Immature natural killer cell (primary cell): Measurements from ENCODE around the gene SERINC5. TPM values are rescaled to one million over a fixed set of nuclear protein-coding genes. Genes with fewer than 3 reads are reported as not detected.
A peak's percentile ranks its signal among the peaks of the same experiment; 100 is the strongest.

Experiments used
- DNase-seq, 3 donors: peaks; one replicate each; pipeline ENCODE4 v3.0.0; 2022; ENCODE audit warnings: mixed read lengths in 1 of 3
- H3K27ac Mint-ChIP-seq, 6 donors: one replicate each; pipeline ENCODE4 v1.8.0; 2020; ENCODE audit warnings: mixed read lengths in 6 of 6, mild to moderate bottlenecking in 5 of 6, inconsistent platforms in 4 of 6, moderate library complexity in 3 of 6
- H3K27me3 Mint-ChIP-seq, 3 donors: one replicate each; pipeline ENCODE4 v1.8.0; 2020 to 2021; ENCODE audit warnings: low read depth in 3 of 3, mild to moderate bottlenecking in 3 of 3, mixed read lengths in 3 of 3, moderate library complexity in 3 of 3, inconsistent platforms in 1 of 3
- H3K36me3 Mint-ChIP-seq, 3 donors: one replicate each; pipeline ENCODE4 v1.8.0; 2020; ENCODE audit warnings: mixed read lengths in 3 of 3, inconsistent platforms in 2 of 3, mild to moderate bottlenecking in 2 of 3
- H3K4me1 Mint-ChIP-seq, 2 donors: one replicate each; pipeline ENCODE4 v1.8.0; 2020; ENCODE audit warnings: inconsistent platforms in 2 of 2, mild to moderate bottlenecking in 2 of 2, mixed read lengths in 2 of 2, moderate library complexity in 1 of 2
- H3K4me3 Mint-ChIP-seq, 5 donors: one replicate each; pipeline ENCODE4 v1.8.0; 2020; ENCODE audit warnings: mild to moderate bottlenecking in 5 of 5, mixed read lengths in 5 of 5, inconsistent platforms in 3 of 5, moderate library complexity in 3 of 5
- H3K9me3 Mint-ChIP-seq, 6 donors: one replicate each; pipeline ENCODE4 v1.8.0; 2020; ENCODE audit warnings: mild to moderate bottlenecking in 6 of 6, mixed read lengths in 6 of 6, inconsistent platforms in 4 of 6, moderate library complexity in 3 of 6
- polyA plus RNA-seq, 3 donors: library from polyadenylated mRNA; unstranded; fragments of 300-500 nt; fragmentation: Illumina TruSeq; gene quantifications; one replicate each; pipeline ENCODE4 v1.2.3, GENCODE V29; 2021

SERINC5 gene
- polyA plus RNA-seq, 3 donors from 2014 or later: 0.69 to 2.3 (median 1.1) TPM

DNA sequence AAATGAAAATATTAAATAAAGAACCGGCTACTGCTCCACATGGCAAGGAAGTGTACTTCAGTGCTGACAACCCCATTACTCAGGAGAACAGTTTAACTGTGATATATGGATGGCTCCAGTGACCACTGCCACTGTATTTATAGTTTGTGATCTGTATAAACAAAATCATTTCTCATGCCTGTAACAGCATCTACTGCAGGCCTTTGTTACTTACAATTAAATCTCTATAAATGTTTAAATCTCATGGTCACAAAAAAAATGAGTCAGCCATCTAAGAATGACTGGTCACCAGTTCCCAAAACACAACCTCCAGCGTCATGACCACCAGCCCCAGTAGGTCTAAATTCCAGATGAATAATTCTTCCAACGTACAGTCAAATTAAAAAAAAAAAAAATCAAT is 24.6 kb downstream of the SERINC5 start:
- Mint-ChIP-seq H3K27ac (peak overlapping the region in 1 of 6 donors; percentile 13), H3K9me3 (no peaks in the 10 kb centered on the region), H3K27me3 (peaks cover 0 to 3% (median 0%) of the 10 kb centered on the region in 3 donors), H3K36me3 (peaks cover 0 to 4% (median 0%) of the 10 kb centered on the region in 3 donors), H3K4me1 (peaks cover 12 to 13% of the 10 kb centered on the region in 2 donors), H3K4me3 (no peak overlapping the region)
- DNase-seq: no peak

DNA sequence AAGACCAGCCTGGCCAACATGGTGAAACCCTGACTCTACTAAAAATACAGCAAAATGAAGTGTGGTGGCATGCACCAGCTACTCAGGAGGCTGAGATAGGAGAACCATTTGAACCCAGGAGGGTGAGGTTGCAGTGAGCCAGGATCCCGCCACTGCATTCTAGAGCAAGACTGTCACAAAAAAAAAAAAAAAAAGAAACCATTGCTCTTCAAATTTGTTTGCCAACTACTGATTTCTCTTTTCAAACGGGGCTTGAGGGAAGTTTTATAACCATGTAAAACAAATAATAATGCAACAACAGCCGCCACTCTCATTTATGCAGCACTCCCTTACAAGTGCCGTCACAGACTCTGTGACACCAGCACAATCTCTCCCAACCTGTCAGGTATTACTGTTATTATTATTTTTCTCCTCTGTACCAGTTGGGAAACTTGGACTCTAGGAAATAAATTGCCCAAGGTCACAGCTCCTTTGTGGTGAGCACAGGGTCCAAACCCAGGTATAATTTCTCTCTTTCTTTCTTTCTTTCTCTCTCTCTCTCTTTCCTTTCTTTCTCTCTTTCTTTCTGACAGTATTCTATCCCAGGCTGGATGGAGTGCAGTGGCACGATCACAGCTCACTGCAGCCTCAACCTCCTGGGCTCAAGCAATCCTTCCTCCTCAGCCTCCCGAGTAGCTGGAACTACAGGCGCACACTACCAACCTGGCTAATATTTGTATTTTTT is 25.4 kb downstream of the SERINC5 start:
- Mint-ChIP-seq H3K36me3 (no peaks in the 10 kb centered on the region), H3K27me3 (peaks cover 0 to 3% (median 0%) of the 10 kb centered on the region in 3 donors), H3K27ac (no peak overlapping the region), H3K4me1 (peaks cover 12 to 13% of the 10 kb centered on the region in 2 donors), H3K4me3 (no peak overlapping the region), H3K9me3 (no peaks in the 10 kb centered on the region)
- no peak for DNase-seq

DNA sequence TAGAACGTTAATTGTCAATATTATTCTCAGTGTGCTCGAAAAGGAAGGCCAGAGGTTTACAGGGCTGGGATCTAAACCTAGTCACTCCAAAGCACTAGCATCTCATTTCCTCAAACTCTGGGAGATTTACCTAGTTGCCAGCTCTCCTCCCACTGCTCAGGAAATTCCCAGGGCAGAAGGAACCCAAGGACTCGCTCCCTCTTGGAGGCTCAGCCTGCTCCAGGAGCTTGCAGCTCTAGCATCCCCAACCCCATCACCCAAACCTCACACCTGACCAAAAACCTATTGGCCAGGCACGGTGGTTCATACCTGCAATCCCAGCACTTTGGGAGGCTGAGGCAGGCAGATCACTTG is 26.0 kb downstream of the SERINC5 start:
- Mint-ChIP-seq H3K27ac (no peak overlapping the region), H3K4me1 (peaks cover 10 to 12% of the 10 kb centered on the region in 2 donors), H3K27me3 (peaks cover 0 to 5% (median 0%) of the 10 kb centered on the region in 3 donors), H3K9me3 (no peaks in the 10 kb centered on the region), H3K36me3 (no peaks in the 10 kb centered on the region), H3K4me3 (no peak overlapping the region)
- no peak for DNase-seq

DNA sequence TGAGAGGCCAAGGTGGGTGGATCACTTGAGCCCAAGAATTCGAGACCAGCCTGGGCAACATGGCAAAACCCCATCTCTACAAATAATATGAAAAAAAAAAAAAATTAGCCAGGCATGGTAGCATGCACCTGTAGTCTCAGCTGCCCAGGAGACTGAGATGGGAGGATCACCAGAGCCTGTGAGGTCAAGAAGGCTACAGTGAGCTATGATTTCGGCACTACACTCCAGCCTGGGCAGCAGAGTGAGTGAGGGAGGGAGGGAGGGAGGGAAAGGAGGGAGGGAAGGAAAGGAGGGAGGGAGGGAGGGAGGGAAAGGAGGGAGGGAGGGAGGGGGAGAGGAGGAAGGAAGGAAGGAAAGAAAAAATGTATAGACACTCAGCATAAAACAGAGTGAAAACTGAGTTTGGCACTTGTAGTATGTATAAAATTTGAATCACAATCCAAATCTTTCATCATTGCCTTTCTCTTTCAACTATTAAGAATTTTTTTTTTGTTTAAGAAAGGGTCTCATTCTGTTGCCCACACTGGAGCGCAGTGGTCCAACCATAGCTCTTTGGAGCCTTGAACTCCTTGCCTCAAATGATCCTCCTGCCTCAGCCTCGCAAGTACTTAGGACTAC is 27.8 kb downstream of the SERINC5 start:
- Mint-ChIP-seq H3K36me3 (no peaks in the 10 kb centered on the region), H3K27me3 (peaks cover 0 to 5% (median 0%) of the 10 kb centered on the region in 3 donors), H3K9me3 (no peaks in the 10 kb centered on the region), H3K27ac (no peak overlapping the region), H3K4me1 (peaks cover 0 to 1% of the 10 kb centered on the region in 2 donors), H3K4me3 (no peak overlapping the region)
- DNase-seq: no peak

DNA sequence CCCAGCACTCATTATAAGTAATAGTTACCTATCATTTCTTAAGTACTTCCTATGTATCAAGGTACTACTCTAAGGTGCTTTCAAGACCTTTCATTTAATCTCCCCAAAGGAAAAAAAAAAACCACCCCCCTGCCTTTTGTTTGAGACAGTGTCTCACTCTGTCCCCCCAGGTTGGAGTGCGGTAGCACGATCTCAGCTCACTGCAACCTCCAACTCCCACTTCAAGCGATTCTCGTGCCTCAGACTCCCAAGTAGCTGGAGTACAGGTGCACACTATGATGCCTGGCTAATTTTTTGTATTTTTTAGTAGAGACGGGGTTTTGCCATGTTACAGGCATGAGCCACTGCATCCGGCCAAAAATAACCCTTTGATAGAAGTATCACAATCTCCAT is 29.9 kb downstream of the SERINC5 start:
- no peak for DNase-seq
- no peaks in the 10 kb centered on the region for H3K36me3 Mint-ChIP-seq
- H3K27me3 Mint-ChIP-seq: peaks cover 0 to 5% (median 0%) of the 10 kb centered on the region in 3 donors
- H3K4me3 Mint-ChIP-seq: no peak overlapping the region
- H3K4me1 Mint-ChIP-seq: peaks cover 0 to 1% of the 10 kb centered on the region in 2 donors
- no peaks in the 10 kb centered on the region for H3K9me3 Mint-ChIP-seq
- no peak overlapping the region for H3K27ac Mint-ChIP-seq

DNA sequence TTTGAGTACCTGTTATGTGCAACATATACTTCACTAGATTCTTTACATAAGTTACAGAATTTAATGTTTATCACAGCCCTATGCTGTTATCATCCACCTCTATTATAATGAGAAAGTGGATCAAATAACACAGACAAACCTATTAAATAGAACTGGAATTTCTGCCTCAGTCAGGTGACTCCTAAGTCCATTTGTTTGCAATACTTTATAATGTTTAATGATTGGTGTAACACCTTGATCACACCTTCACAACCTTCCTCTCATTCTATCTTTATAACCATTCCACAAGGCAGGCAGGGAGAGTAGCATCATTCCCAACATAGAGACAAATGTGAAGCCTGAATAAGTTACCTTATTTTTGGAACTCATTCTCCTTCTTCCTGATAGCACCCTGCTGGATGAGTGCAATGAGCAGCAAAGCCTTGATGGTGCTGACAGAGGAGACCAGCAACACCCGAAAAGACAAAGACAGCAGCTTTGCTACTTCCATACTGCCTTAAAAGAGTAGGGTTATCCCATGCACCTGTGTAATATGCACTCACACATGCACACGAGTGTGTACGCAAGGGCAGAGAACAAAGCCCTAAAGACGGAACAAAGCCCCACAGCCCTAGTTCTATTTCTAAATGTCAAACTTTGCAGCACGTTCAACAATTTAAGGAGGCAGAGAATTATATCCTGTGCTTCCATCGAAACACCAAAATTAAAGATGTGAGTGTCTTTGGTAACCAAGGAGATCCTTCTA is 30.5 kb downstream of the SERINC5 start:
- peaks cover 0 to 1% of the 10 kb centered on the region in 2 donors for H3K4me1 Mint-ChIP-seq
- H3K27ac Mint-ChIP-seq: no peak overlapping the region

DNA sequence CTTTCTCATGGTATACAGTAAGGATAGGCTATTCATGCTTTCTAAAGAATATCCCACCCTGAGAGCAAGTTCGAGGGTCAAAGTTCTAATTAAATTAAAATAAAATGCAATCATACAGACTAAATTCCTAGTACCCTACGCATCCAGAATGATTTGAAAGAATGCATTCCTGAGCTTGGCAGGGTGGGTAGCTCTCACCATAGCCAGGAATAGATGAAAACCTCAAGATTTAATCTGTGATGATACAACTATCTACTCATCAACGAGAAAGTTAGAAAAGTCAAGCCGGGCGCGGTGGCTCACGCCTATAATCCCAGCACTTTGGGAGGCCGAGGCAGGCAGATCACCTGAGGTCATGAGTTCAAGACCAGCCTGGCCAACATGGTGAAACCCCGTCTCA is 32.3 kb downstream of the SERINC5 start:
- Mint-ChIP-seq H3K9me3 (no peaks in the 10 kb centered on the region), H3K4me3 (no peak overlapping the region)

More for the DNA sequence above, 30.5 kb downstream of the SERINC5 start:
- Mint-ChIP-seq H3K36me3 (no peaks in the 10 kb centered on the region), H3K4me3 (no peak overlapping the region), H3K9me3 (no peaks in the 10 kb centered on the region), H3K27me3 (peaks cover 0 to 5% (median 0%) of the 10 kb centered on the region in 3 donors)
- no peak for DNase-seq

DNA sequence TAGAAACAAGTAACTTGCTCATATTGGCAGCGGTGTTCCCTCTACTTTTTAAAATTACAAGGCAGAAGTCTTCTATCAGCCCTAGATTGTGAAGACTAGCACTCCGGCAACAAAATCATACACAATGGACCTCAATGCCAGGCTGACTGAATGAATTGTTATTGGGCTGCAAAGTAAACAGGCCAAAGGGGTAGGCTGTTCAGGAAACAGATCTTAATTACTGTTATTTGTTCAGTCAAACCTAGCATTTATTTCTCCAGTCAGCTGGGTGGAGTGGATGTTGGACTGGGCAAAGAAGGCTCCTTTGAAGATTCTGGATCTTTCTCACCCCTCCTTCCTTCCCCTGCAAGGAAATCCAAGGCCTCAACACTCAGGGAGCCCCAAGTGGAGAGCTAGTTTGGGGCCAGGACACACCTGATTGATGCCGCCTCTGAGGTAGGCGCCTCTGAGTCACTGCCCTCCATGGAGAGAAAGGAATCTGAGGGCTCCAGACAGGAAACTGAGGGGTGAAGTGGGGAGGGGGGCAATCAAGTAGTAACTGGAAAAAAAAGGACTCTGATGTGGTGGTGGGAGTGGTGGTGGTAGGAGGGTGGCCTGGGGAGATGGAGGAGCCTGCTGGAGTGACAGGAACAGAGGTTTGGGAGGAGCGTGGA is 35.5 kb downstream of the SERINC5 start:
- Mint-ChIP-seq H3K4me1 (peaks cover 28 to 31% of the 10 kb centered on the region in 2 donors), H3K27me3 (peaks cover 1 to 5% (median 2%) of the 10 kb centered on the region in 3 donors), H3K27ac (no peak overlapping the region), H3K36me3 (peaks cover 0 to 5% (median 0%) of the 10 kb centered on the region in 3 donors), H3K4me3 (no peak overlapping the region), H3K9me3 (no peaks in the 10 kb centered on the region)
- no peak for DNase-seq

More for the DNA sequence above, 32.3 kb downstream of the SERINC5 start:
- DNase-seq: no peak
- peaks cover 0 to 3% (median 3%) of the 10 kb centered on the region in 3 donors for H3K27me3 Mint-ChIP-seq
- no peak overlapping the region for H3K27ac Mint-ChIP-seq
- H3K4me1 Mint-ChIP-seq: peaks cover 8 to 10% of the 10 kb centered on the region in 2 donors
- peaks cover 0 to 5% (median 0%) of the 10 kb centered on the region in 3 donors for H3K36me3 Mint-ChIP-seq

DNA sequence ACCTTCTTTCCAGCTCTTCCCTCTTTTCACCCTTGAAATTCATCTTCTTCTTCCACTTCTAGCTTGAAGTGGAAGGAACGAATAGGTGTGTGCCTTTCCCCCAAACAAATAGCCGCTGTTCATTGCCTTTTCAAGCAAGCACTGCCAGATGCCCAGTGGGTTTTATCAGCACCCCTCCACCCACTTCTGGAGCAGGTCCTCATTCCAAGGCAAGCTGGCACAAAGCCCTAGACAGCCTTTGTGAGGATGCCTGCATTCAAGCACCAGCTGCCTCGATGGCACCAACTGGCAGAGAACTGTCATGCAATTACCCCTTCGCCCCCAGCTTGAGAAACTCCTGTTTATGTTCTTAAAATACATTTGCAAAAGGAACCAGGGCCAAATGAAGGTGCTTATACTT is 36.5 kb downstream of the SERINC5 start:
- DNase-seq: no peak
- Mint-ChIP-seq H3K27me3 (peaks cover 0 to 5% (median 2%) of the 10 kb centered on the region in 3 donors), H3K9me3 (no peaks in the 10 kb centered on the region), H3K4me3 (peak overlapping the region in 2 of 5 donors; percentile 8 to 29), H3K36me3 (peaks cover 0 to 5% (median 0%) of the 10 kb centered on the region in 3 donors), H3K4me1 (peaks cover 30 to 36% of the 10 kb centered on the region in 2 donors), H3K27ac (peak overlapping the region in 1 of 6 donors; percentile 34)

DNA sequence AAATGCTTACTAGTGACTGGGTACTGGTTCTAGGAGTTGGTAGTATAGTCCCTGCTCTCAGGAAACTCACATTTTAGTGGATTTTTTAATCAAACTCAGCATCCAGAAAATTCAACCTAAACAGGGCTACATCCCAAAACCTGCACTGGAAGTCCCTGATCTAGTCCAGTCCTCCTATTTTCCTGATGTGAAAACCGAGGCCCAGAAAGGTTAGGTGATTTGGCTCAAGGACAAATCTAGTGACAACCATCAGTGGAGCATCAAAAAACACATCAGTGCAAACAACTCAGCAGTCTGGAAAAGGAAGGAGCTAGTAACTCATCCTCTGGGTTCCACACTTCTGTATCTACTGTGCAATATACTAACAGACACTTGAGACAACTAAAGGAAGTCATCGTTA is 38.2 kb downstream of the SERINC5 start:
- H3K27ac Mint-ChIP-seq: peak overlapping the region in 1 of 6 donors; percentile 19
- peak overlapping the region in 1 of 5 donors; percentile 7 for H3K4me3 Mint-ChIP-seq
- peaks cover 0 to 5% (median 0%) of the 10 kb centered on the region in 3 donors for H3K36me3 Mint-ChIP-seq
- peaks cover 0 to 5% (median 2%) of the 10 kb centered on the region in 3 donors for H3K27me3 Mint-ChIP-seq
- DNase-seq: no peak
- H3K4me1 Mint-ChIP-seq: peaks cover 30 to 36% of the 10 kb centered on the region in 2 donors
- H3K9me3 Mint-ChIP-seq: no peaks in the 10 kb centered on the region

DNA sequence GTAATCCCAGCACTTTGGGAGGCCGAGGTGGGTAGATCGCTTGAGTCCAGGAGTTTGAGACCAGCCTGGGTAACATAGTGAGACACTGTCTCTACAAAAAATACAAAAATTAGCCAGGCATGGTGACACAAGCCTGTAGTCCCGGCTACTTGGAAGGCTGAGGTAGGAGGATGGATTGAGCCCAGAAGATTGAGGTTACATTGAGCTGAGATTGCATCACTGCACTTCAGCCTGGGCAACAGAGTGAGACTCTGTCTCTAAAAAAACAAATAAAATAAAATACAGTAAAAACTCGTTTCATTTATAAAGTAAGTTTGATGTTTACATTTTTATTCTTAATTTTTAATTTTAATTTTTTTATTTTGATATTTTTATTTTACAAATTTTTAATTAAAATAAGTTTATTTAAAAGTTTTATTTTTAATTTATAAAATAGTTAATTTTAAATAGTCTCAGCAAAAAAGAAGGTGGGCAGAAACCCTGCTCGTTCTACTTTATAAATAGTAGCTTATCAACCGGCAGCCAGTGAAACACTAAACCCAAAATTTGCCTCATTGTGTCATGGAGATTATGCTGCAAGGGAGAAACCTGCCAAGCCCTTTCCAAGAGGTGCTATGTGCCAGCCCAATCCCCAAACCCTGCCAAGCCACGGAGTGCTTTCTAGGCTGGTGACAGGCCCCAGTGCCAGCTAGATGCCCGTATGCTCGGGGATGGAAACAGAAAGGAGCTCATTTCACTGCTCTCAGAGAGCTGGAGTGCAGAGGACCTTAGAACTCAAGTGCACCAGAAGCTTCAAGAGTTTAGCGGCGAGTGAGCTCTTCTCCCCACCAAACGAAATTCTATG is 38.9 kb downstream of the SERINC5 start:
- Mint-ChIP-seq H3K27me3 (peaks cover 0 to 5% (median 2%) of the 10 kb centered on the region in 3 donors), H3K4me3 (peak overlapping the region in 1 of 5 donors; percentile 74), H3K27ac (peak overlapping the region in 1 of 6 donors; percentile 87), H3K36me3 (peaks cover 0 to 5% (median 0%) of the 10 kb centered on the region in 3 donors), H3K9me3 (no peaks in the 10 kb centered on the region), H3K4me1 (peaks cover 29 to 36% of the 10 kb centered on the region in 2 donors)
- no peak for DNase-seq

DNA sequence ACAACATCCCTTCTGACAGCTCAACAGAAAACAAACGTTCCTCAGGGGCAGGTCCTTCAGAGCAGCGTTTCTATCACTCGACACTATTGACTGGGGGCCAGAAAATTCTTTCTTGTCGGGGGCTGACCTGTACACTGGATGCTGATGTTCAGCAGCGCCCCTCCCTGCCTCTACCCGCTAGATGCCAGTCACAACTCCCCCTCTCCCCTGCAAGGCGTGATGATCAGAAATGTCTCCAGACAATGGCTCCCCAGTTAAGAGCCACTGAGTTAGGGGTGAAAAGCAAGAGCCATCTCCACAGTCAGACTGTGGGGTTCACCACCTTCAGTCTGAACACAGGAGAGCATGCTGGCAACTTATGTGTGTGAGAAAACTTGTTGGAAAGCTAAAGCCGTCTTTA is 39.8 kb downstream of the SERINC5 start:
- peaks cover 0 to 5% (median 0%) of the 10 kb centered on the region in 3 donors for H3K36me3 Mint-ChIP-seq
- no peak for DNase-seq
- no peaks in the 10 kb centered on the region for H3K9me3 Mint-ChIP-seq
- peak overlapping the region in 2 of 6 donors; percentile 19 to 87 for H3K27ac Mint-ChIP-seq
- peaks cover 0 to 5% (median 2%) of the 10 kb centered on the region in 3 donors for H3K27me3 Mint-ChIP-seq
- H3K4me3 Mint-ChIP-seq: peak overlapping the region in 1 of 5 donors; percentile 74
- peaks cover 29 to 36% of the 10 kb centered on the region in 2 donors for H3K4me1 Mint-ChIP-seq
